ENCODE measurements around the gene FAAP20. TPM values are rescaled to one million over a fixed set of nuclear protein-coding genes. Genes with fewer than 3 reads are reported as not detected.

The FAAP20 gene
- total RNA-seq, 1 donor from 2014 or later: 114 TPM

GRCh38 chr1:2170211-2170610 is 24.4 kb downstream of the FAAP20 start:
- Histone ChIP-seq H3K4me3 (ENCODE audit: insufficient read depth, low read depth, low read length) (no peak overlapping the region), H3K36me3 (ENCODE audit: insufficient read depth, low read length) (no peaks in the 10 kb centered on the region), H3K4me1 (ENCODE audit: insufficient read depth, low read length) (no peaks in the 10 kb centered on the region), H3K27ac (ENCODE audit: low read depth, low read length) (no peak overlapping the region), H3K4me2 (ENCODE audit: low read length) (no peak overlapping the region), H3K9ac (ENCODE audit: low read length) (no peak overlapping the region), H3K27me3 (ENCODE audit: insufficient read depth, low read length) (no peaks in the 10 kb centered on the region), H4K20me1 (ENCODE audit: insufficient read depth, low read length) (no peaks in the 10 kb centered on the region), H3K9me3 (ENCODE audit: insufficient read depth, low read depth, low read length) (no peaks in the 10 kb centered on the region), H3K79me2 (ENCODE audit: insufficient read depth, low read length) (no peaks in the 10 kb centered on the region), H2AFZ (ENCODE audit: low read depth, low read length) (no peak overlapping the region)
- Mint-ChIP-seq H3K4me3 (ENCODE audit: unreplicated experiment) (no peak overlapping the region), H3K36me3 (ENCODE audit: low read depth, unreplicated experiment) (peaks cover 22% of the 10 kb centered on the region), H3K27ac (ENCODE audit: unreplicated experiment) (no peak overlapping the region), H3K9me3 (ENCODE audit: unreplicated experiment) (no peaks in the 10 kb centered on the region), H3K27me3 (ENCODE audit: low read depth, unreplicated experiment) (no peaks in the 10 kb centered on the region), H3K4me1 (ENCODE audit: low read depth, unreplicated experiment) (no peaks in the 10 kb centered on the region)
- FAIRE-seq (no peak), DNase-seq (ENCODE audit: low read depth) (no peak)
- no peak for TF ChIP-seq CTCF (IDR thresholded peaks at IDR 0.05; ENCODE audit: insufficient read depth, low read depth, low read length)
- TF ChIP-seq EZH2 (IDR thresholded peaks at IDR 0.05; ENCODE audit: insufficient read depth, low read length): no peak

DNA sequence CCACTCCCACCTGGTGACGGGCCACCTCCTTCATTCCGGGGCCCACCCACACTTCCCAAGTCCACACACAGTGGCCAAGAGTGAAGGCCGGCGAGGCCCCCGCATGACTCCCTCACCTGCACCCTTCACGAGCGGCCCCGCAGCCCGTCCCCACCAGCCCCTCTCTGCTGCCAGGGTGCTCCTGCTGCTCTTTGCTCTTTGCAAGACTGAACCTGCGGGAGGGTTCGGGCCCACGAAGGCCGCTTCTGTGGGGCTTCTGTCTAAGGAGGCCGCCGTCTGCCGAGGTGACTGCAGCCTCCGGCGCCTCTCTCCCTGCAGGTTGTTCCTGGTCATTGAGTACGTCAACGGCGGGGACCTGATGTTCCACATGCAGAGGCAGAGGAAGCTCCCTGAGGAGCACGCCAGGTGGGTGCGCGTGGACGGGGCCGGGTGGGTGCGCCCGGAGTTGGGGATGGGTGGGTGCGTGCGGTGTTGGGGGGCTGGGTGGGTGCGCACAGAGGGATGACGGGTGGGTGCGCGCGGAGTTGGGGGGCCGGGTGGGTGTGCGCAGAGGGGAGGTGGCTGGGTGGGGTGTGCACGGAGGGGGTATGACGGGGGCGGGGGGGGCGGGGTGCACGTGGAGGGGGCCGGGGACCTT is 25.3 kb downstream of the FAAP20 start:
- H3K4me3 ChIP-seq (ENCODE audit: insufficient read depth, low read depth, low read length): no peak overlapping the region
- FAIRE-seq: no peak
- H3K36me3 ChIP-seq (ENCODE audit: insufficient read depth, low read length): no peaks in the 10 kb centered on the region
- H3K27me3 ChIP-seq (ENCODE audit: insufficient read depth, low read length): no peaks in the 10 kb centered on the region
- H3K27me3 Mint-ChIP-seq (ENCODE audit: low read depth, unreplicated experiment): no peaks in the 10 kb centered on the region
- H4K20me1 ChIP-seq (ENCODE audit: insufficient read depth, low read length): no peaks in the 10 kb centered on the region
- H3K9me3 Mint-ChIP-seq (ENCODE audit: unreplicated experiment): no peaks in the 10 kb centered on the region
- H3K27ac ChIP-seq (ENCODE audit: low read depth, low read length): no peak overlapping the region
- H3K27ac Mint-ChIP-seq (ENCODE audit: unreplicated experiment): no peak overlapping the region
- no peaks in the 10 kb centered on the region for H3K79me2 ChIP-seq (ENCODE audit: insufficient read depth, low read length)
- no peak overlapping the region for H3K4me2 ChIP-seq (ENCODE audit: low read length)
- no peak overlapping the region for H3K9ac ChIP-seq (ENCODE audit: low read length)
- no peaks in the 10 kb centered on the region for H3K4me1 ChIP-seq (ENCODE audit: insufficient read depth, low read length)
- H3K4me1 Mint-ChIP-seq (ENCODE audit: low read depth, unreplicated experiment): no peaks in the 10 kb centered on the region
- peaks cover 25% of the 10 kb centered on the region for H3K36me3 Mint-ChIP-seq (ENCODE audit: low read depth, unreplicated experiment)
- TF ChIP-seq CTCF (IDR thresholded peaks at IDR 0.05; ENCODE audit: insufficient read depth, low read depth, low read length): no peak
- no peak for TF ChIP-seq EZH2 (IDR thresholded peaks at IDR 0.05; ENCODE audit: insufficient read depth, low read length)
- H3K4me3 Mint-ChIP-seq (ENCODE audit: unreplicated experiment): no peak overlapping the region
- peaks cover 2% of the 10 kb centered on the region for H3K9me3 ChIP-seq (ENCODE audit: insufficient read depth, low read depth, low read length)
- DNase-seq (ENCODE audit: low read depth): no peak
- H2AFZ ChIP-seq (ENCODE audit: low read depth, low read length): no peak overlapping the region

GRCh38 chr1:2168535-2168934 is 26.0 kb downstream of the FAAP20 start:
- Histone ChIP-seq H4K20me1 (ENCODE audit: insufficient read depth, low read length) (no peaks in the 10 kb centered on the region), H3K27ac (ENCODE audit: low read depth, low read length) (no peak overlapping the region), H3K9ac (ENCODE audit: low read length) (no peak overlapping the region), H3K4me3 (ENCODE audit: insufficient read depth, low read depth, low read length) (no peak overlapping the region), H3K27me3 (ENCODE audit: insufficient read depth, low read length) (no peaks in the 10 kb centered on the region), H3K4me1 (ENCODE audit: insufficient read depth, low read length) (no peaks in the 10 kb centered on the region), H2AFZ (ENCODE audit: low read depth, low read length) (no peak overlapping the region), H3K36me3 (ENCODE audit: insufficient read depth, low read length) (no peaks in the 10 kb centered on the region), H3K79me2 (ENCODE audit: insufficient read depth, low read length) (no peaks in the 10 kb centered on the region), H3K4me2 (ENCODE audit: low read length) (no peak overlapping the region), H3K9me3 (ENCODE audit: insufficient read depth, low read depth, low read length) (peaks cover 3% of the 10 kb centered on the region)
- no peak for DNase-seq (ENCODE audit: low read depth)
- Mint-ChIP-seq H3K27ac (ENCODE audit: unreplicated experiment) (no peak overlapping the region), H3K27me3 (ENCODE audit: low read depth, unreplicated experiment) (no peaks in the 10 kb centered on the region), H3K9me3 (ENCODE audit: unreplicated experiment) (no peaks in the 10 kb centered on the region), H3K4me1 (ENCODE audit: low read depth, unreplicated experiment) (no peaks in the 10 kb centered on the region), H3K4me3 (ENCODE audit: unreplicated experiment) (no peak overlapping the region), H3K36me3 (ENCODE audit: low read depth, unreplicated experiment) (peaks cover 29% of the 10 kb centered on the region)
- no peak for TF ChIP-seq CTCF (IDR thresholded peaks at IDR 0.05; ENCODE audit: insufficient read depth, low read depth, low read length)
- no peak for TF ChIP-seq EZH2 (IDR thresholded peaks at IDR 0.05; ENCODE audit: insufficient read depth, low read length)
- FAIRE-seq: no peak
